DND-41 (cell line): ENCODE measurements around the gene SH3BGR.

Experiments used
- ATAC-seq: fragments of 200-7000 bp; cut with Tn5 transposase; 3 replicates; pipeline ENCODE4 v1.9.1; 2021; ENCODE audit warnings: low read depth; ENCODE audit not compliant: insufficient read depth
- DNase-seq: peaks from one replicate; pipeline ENCODE4 v3.0.0-alpha.2; 2020
- H2AFZ ChIP-seq: 2 replicates; pipeline ENCODE4 v1.6.0; 2012; ENCODE audit warnings: low read depth, low read length
- H3K27ac ChIP-seq: 2 replicates; pipeline ENCODE4 v1.5.1; 2012; ENCODE audit warnings: low read length, inconsistent platforms
- H3K27me3 ChIP-seq: fragments of 200-600 bp; sonication (generic); 2 replicates; pipeline ENCODE4 v1.6.0; 2012; ENCODE audit warnings: low read length, mild to moderate bottlenecking, inconsistent platforms; ENCODE audit not compliant: insufficient read depth, poor library complexity
- H3K36me3 ChIP-seq: 2 replicates; pipeline ENCODE4 v1.5.1; 2012; ENCODE audit warnings: low read length, inconsistent platforms; ENCODE audit not compliant: insufficient read depth
- H3K4me1 ChIP-seq: 2 replicates; pipeline ENCODE4 v1.5.1; 2012; ENCODE audit warnings: mild to moderate bottlenecking, low read length; ENCODE audit not compliant: insufficient read depth
- H3K4me2 ChIP-seq: 2 replicates; pipeline ENCODE4 v1.6.0; 2012; ENCODE audit warnings: mild to moderate bottlenecking, moderate library complexity, low read length, inconsistent platforms; ENCODE audit not compliant: insufficient read depth
- H3K4me3 ChIP-seq, 2 experiments: fragments of 200-600 bp in 1 of 2; shearing (Covaris generic) in 1 of 2; 2 replicates each; pipeline ENCODE4 v1.5.1; 2012 to 2016; ENCODE audit warnings: inconsistent platforms in 2 of 2, low read length in 2 of 2, mild to moderate bottlenecking in 2 of 2, low read depth in 1 of 2, moderate library complexity in 1 of 2
- H3K79me2 ChIP-seq: 2 replicates; pipeline ENCODE4 v1.6.0; 2012; ENCODE audit warnings: low read length, inconsistent platforms; ENCODE audit not compliant: insufficient read depth
- H3K9ac ChIP-seq: 2 replicates; pipeline ENCODE4 v1.6.0; 2012; ENCODE audit warnings: low read depth, mild to moderate bottlenecking, inconsistent platforms, low read length, moderate library complexity
- H3K9me3 ChIP-seq: 2 replicates; pipeline ENCODE4 v1.5.1; 2012; ENCODE audit warnings: low read length, moderate library complexity, mild to moderate bottlenecking, inconsistent platforms; ENCODE audit not compliant: insufficient read depth, severe bottlenecking
- H4K20me1 ChIP-seq: 2 replicates; pipeline ENCODE4 v1.6.0; 2012; ENCODE audit warnings: low read length; ENCODE audit not compliant: insufficient read depth
- CTCF ChIP-seq: IDR thresholded peaks from 2 replicates; pipeline ENCODE4 v1.5.1; 2012; ENCODE audit warnings: borderline replicate concordance, low read length, moderate library complexity, mild to moderate bottlenecking; ENCODE audit not compliant: poor library complexity, severe bottlenecking; ENCODE audit errors: extremely low read depth
- EZH2 ChIP-seq: IDR thresholded peaks from 3 replicates; pipeline ENCODE4 v1.6.1; 2012; ENCODE audit warnings: borderline replicate concordance, low read depth, mild to moderate bottlenecking, moderate library complexity, low read length, inconsistent platforms; ENCODE audit not compliant: severe bottlenecking

SH3BGR gene

GRCh38 chr21:39510240-39510639 is 58.5 kb downstream of the SH3BGR start:
- DNase-seq (no peak), ATAC-seq (no peak)
- H4K20me1 ChIP-seq, result no peaks in the 10 kb centered on the region
- H3K79me2 ChIP-seq, result no peaks in the 10 kb centered on the region
- H3K27ac ChIP-seq, result no peak overlapping the region
- TF ChIP-seq EZH2 (no peak), CTCF (no peak)
- H3K4me2 ChIP-seq, result no peak overlapping the region
- H3K36me3 ChIP-seq, result no peaks in the 10 kb centered on the region
- no peaks in the 10 kb centered on the region for H3K4me1 ChIP-seq
- H3K4me3 ChIP-seq, result no peak overlapping the region
- H3K9ac ChIP-seq, result no peak overlapping the region
- no peaks in the 10 kb centered on the region for H3K9me3 ChIP-seq
- H2AFZ ChIP-seq, result no peak overlapping the region
- H3K27me3 ChIP-seq, result no peaks in the 10 kb centered on the region

- Histone ChIP-seq H2AFZ (no peak overlapping the region), H3K4me3 (no peak overlapping the region), H3K27ac (no peak overlapping the region), H3K36me3 (no peaks in the 10 kb centered on the region), H3K4me2 (no peak overlapping the region), H4K20me1 (no peaks in the 10 kb centered on the region), H3K4me1 (no peaks in the 10 kb centered on the region), H3K9ac (no peak overlapping the region), H3K79me2 (no peaks in the 10 kb centered on the region), H3K9me3 (no peaks in the 10 kb centered on the region), H3K27me3 (no peaks in the 10 kb centered on the region)
- TF ChIP-seq CTCF (no peak), EZH2 (no peak)
- DNase-seq, result no peak
- no peak for ATAC-seq
Measured at GRCh38 chr21:39511102-39511501, 59.3 kb downstream of the SH3BGR start.

GRCh38 chr21:39513735-39514134 is 62.0 kb downstream of the SH3BGR start:
- Histone ChIP-seq H4K20me1 (no peaks in the 10 kb centered on the region), H3K9ac (no peak overlapping the region), H3K27me3 (no peaks in the 10 kb centered on the region), H3K27ac (no peak overlapping the region), H3K9me3 (no peaks in the 10 kb centered on the region), H3K4me3 (no peak overlapping the region), H3K4me2 (no peak overlapping the region), H2AFZ (no peak overlapping the region), H3K79me2 (no peaks in the 10 kb centered on the region), H3K4me1 (no peaks in the 10 kb centered on the region), H3K36me3 (no peaks in the 10 kb centered on the region)
- no peak for TF ChIP-seq EZH2
- TF ChIP-seq CTCF, result no peak
- ATAC-seq (no peak), DNase-seq (no peak)

- no peaks in the 10 kb centered on the region for H3K36me3 ChIP-seq
- no peaks in the 10 kb centered on the region for H3K9me3 ChIP-seq
- H3K4me2 ChIP-seq, result no peak overlapping the region
- no peaks in the 10 kb centered on the region for H4K20me1 ChIP-seq
- ATAC-seq (no peak), DNase-seq (no peak)
- H3K27ac ChIP-seq, result no peak overlapping the region
- H3K9ac ChIP-seq, result no peak overlapping the region
- TF ChIP-seq CTCF (no peak), EZH2 (no peak)
- H3K27me3 ChIP-seq, result no peaks in the 10 kb centered on the region
- no peak overlapping the region for H2AFZ ChIP-seq
- no peaks in the 10 kb centered on the region for H3K79me2 ChIP-seq
- H3K4me3 ChIP-seq, result no peak overlapping the region
- no peaks in the 10 kb centered on the region for H3K4me1 ChIP-seq
Measured at GRCh38 chr21:39515684-39516472, 64.1 kb downstream of the SH3BGR start.
